Measurements from ENCODE around the gene MMD.
"Not testable (repeated sequence)": the region's sequence is repeated elsewhere in the genome, so short reads cannot be mapped to it uniquely, and the experiment has no call there.

The MMD gene

GRCh38 chr17:55391244-55391757 is 30.3 kb downstream of the MMD start:
- no peak for DNase-seq

- DNase-seq: no peak
These were observed 31.2 kb downstream of the MMD start for GRCh38 chr17:55390364-55390977.

DNA sequence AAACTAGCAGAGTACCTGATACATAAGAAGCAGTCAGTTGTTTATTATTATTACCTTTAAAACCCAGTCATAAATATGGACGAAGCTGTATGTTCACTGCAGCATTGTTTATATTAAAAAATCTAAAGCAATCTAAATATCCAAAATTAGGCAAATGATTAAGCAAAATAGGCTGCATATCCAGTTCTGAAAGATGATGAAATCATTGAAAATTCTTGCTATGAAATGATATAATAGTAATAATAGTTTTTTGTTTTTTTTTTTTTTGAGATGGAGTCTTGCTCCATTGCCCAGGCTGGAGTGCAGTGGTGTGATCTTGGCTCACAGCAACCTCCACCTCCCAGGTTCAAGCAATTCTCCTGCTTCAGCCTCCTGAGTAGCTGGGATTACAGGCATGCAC is 31.9 kb downstream of the MMD start:
- not testable (repeated sequence) for DNase-seq

- no peak for DNase-seq
These were observed 32.8 kb downstream of the MMD start for GRCh38 chr17:55388842-55389241.

DNA sequence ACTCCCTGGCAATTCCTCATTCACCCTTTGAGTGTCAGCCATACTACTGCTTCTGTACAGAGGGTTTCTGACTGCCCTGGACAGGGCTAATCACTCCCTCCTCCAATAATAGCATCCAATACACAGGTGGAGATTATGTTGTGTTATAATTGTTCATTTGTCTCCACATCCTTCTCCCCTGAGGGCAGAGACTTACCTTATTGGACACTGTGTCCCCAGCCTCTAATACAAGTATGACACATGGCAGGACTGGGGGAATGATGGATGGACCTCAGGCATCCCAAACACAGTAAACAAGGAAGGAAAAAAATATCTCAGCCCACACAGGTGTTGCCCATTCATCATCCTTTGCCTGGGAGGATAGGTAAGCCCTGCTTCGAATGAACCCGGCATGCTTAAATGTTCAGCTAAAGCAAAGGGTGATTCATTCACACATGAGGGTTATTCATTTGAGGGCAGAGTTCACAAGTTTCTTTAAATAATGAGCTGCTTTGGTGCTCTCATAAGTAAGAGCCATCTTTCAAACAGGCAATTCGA is 34.8 kb downstream of the MMD start:
- DNase-seq: no peak

DNA sequence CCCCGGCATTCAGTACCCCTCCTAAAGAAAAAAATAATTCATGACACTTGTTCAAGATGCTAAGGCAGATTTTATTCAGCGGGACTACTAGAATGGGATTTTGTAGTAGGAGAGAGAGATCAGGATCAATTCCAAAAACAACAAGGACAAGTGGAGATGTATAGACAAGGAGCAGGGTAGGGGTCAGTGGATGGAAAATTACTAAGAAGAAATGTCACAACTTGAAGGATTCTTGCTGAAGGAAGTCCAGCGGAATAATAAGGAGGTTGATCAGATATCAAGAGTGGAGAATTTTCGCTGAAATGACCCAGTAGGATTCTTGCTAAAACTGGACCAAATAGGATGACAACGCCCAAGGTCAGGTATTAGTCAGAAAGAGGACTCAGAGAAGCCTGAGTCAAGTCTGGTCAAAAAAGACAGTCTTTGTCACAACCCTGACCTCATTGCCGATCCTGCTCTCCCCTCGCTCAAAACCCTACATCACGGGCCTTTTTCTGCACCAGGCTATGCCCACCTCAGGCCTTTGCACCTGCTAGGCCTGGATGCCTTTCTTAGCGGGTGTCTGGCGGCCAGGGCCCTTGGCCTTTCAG is 36.9 kb downstream of the MMD start:
- no peak for DNase-seq

DNA sequence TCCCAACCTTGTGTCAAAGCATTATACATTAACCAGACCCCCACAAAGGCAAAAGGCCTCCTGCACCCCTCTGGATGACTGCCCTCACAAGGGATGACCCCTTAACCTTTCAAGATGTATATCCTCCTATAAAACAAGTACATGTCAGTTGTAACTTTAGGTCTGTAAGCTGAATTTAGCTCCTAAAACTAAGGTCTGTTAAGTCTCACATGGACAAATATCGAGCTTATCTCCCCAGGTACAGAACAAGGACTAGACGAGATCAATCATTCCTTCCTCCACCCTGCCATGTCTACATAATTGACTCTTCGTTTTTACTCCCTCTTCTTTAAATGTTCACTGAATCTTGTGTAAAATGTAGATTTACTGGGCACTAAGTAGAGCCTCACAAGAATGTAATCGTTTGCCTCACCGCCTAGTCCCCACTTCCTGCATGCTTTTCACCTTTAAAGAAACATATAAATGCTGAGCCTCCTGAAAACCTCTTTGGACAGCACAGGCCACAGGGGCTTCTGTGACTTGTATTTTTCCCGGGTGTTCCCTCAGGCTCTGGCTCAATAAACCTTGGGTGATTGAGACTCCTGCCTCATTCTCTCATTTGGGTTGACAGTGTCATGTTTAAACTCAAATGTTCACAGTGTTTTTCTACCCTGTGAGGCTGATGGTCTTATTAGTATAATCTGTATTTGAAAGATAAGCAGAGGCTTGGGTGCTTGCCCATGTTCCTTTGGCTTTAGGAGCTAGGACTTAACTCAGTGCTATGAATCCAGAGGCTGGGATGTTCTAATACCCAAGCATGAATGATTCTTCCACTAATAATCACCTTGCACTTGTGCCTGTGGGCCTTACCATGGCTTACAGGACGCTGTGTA is 37.6 kb downstream of the MMD start:
- no peak for DNase-seq

GRCh38 chr17:55381017-55381770 is 40.4 kb downstream of the MMD start:
- no peak for DNase-seq

GRCh38 chr17:55377671-55378275 is 43.9 kb downstream of the MMD start:
- DNase-seq: no peak

DNA sequence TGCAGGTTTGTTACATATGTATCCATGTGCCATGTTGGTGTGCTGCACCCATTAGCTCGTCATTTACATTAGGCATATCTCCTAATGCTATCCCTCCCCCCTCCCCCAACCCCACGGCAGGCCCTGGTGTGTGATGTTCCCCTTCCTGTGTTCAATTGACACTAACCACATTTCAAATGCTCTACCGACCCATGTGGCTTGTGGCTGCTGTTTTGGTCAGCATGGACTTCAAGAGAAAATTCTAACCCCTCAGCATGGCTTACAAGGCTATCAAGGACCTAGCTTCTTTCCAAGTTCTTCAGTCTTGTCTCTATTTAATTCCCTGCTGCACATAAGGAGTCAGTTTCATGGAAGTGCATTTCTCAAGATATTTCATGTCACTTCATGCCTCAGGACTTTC is 52.9 kb downstream of the MMD start:
- DNase-seq: no peak

GRCh38 chr17:55366020-55366481 is 55.6 kb downstream of the MMD start:
- DNase-seq: no peak

DNA sequence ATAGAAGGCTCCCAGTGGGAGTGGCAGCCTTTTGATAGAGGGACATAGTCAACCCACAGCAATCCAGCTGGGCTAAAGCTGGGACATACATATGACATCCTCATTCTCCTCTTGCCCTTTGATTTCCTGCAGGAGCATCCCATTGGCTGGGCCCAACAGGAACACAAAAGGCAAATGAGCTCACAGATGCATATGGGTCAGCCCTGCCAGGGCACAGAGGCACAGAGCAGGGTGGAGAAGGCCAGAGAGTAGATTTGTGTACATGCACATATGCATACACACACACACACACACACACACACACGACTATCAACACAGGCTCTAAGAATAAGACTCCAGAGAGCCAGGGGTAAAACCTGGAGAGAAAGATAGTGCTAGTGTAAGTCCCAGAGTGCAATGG is 58.6 kb downstream of the MMD start:
- no peak for DNase-seq

DNA sequence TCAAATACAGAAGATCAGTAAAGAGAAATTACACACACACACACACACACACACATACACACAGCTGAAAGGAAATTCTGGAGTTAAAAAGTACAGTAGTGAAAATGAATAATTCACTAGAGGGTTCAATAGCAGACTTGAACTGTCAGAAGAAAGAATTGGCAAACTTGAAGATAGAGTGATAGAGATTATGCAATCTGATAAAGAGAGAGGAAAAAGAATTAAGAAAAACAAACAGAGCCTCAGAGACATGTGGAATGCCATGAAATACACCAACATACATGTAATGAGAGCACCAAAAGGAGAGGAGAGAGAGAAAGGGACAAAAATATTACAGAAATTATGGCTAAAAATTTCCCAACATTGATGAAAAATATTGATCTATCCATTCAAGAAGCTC is 60.7 kb downstream of the MMD start:
- DNase-seq: no peak

GRCh38 chr17:55356434-55357328 is 65.0 kb downstream of the MMD start:
- DNase-seq: peak; percentile 78 to 80

DNA sequence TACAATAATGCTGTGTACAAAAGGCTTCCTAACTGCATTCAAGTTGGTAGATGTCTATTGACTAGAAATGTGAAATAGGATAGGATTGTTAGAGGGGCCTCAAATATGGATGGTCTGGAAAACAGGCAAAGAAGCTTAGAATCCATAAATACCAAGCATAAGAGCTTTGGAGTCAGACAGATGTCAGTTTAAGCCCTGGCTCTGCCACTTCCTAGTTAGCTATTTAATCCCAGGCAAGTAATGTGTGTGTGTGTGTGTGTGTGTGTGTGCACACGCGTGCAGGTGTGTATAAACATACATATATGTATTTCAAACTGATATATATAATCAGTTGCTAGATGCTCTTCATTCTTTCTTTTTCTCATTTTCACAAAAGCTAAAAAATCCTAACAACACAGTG is 66.7 kb downstream of the MMD start:
- DNase-seq: no peak

DNA sequence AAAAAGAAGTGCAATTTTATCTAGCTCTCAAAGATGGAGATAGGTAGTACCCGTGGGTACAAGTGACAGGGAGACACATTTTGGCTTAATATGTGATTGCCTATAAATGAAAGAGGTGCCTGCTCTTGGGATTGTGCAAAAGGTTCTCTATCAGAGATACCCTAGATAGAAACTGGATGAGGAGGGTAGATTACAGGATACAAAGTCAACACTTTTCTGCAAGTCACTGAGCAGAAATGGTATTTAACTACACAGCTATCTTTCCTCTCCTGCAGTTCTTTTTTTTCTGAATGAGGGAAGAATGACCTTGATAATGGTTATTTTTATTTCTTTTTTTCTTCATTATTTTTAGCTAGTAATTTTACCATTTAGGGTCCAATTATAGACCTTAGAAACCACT is 67.6 kb downstream of the MMD start:
- DNase-seq: no peak

DNA sequence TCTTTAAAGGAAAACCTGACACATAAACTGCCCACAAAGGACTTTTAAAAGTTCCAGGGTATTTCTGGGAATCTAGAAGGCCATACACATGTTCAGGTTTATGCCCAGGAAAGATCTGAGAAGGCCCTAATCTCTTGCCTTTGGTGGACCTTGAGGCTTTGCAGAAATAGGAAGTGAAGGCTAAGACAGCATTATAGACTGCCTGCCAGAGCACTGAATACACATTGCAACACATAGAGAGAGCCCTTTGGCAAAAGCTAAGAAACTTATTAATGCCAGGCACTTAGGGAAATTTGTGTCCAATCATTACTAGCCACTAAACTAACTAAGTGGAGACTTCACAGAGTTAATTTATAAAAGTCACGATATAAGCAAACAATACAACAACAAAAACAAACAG is 70.4 kb downstream of the MMD start:
- no peak for DNase-seq

- no peak for DNase-seq
These were observed 70.8 kb downstream of the MMD start for GRCh38 chr17:55350825-55351205.

- DNase-seq: peak; percentile 53 to 58
These were observed 72.8 kb downstream of the MMD start for GRCh38 chr17:55348749-55349354.

DNA sequence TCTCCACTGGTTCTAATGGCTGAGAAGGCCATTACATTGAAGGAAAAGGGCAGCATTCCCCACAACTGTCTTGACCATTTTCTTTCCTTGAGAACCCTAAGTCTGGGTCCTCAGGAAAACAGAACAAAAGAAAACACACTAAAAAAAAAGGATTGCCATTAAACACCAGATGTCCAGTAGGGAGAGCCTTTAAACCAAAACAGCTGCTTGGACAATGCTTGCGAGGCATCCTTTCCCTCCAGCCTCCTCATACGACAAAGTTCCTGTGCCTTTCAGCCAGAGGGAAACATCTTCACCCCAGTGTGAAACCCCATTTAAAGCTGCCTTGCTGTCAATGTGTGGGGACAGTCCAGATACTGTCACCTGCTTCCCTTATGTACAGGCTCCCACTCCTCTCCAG is 74.3 kb downstream of the MMD start:
- DNase-seq: no peak

GRCh38 chr17:55346658-55347057 is 75.0 kb downstream of the MMD start:
- DNase-seq: no peak

Measured in activated T-cell treated with anti-CD3 and anti-CD28 coated beads, Interleukin-2, amount 50 U/mL, for 48 hours (primary cell).